ENCODE data around the gene SLC39A5. TPM values are rescaled to one million over a fixed set of nuclear protein-coding genes. Genes with fewer than 3 reads are reported as not detected.
A peak's percentile ranks its signal among the peaks of the same experiment; 100 is the strongest.
"Not testable (repeated sequence)": the region's sequence is repeated elsewhere in the genome, so short reads cannot be mapped to it uniquely, and the experiment has no call there.

Gene SLC39A5
- total RNA-seq, 2 experiments from 2014 or later: 0.76 to 1.2 TPM

DNA sequence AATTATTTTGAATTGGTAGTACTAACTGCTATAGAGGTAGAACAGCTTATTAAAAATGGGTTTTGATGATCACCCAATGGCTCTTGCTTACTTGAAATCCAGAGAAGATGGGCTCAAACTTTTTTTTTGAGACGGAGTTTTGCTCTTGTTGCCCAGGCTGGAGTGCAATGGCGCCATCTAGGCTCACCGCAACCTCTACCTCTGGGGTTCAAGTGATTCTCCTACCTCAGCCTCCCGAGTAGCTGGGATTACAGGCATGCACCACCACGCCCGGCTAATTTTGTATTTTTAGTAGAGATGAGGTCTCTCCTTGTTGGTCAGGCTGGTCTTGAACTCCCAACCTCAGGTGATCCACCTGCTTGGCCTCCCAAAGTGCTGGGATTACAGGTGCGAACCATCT, 33.1 kb downstream of the SLC39A5 start:
- CTCF ChIA-PET (ENCODE audit: unreplicated experiment); BruUV-seq (replicated peaks): not testable (repeated sequence)

DNA sequence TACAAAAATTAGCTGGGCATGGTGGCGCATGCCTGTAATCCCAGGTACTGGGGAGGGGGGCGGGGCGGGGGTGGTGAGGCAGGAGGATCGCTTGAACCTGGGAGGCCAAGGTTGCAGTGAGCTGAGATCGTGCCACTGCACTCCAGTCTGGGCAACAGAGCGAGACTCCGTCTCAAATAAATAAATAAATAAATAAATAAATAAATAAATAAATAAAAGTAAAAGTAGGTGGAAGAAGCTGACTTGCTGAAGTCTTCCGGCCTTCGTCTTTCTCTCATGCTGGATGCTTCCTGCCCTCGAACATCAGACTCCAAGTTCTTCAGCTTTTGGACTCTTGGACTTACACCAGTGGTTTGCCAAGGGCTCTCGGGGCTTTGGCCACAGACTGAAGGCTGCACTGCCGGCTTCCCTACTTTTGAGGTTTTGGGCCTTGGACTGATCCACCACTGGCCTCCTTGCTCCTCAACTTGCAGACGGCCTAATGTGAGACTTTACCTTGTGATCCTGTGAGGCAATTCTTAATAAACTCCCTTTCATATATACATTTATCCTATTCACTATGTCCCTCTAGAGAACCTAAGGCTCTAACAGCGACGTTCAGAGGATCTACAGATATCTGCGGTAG, 36.3 kb downstream of the SLC39A5 start:
- H3K9me3 ChIP-seq (ENCODE audit: low read length); H3K9me2 ChIP-seq (ENCODE audit: insufficient read depth, low read length); H4K20me1 ChIP-seq (ENCODE audit: insufficient read depth, low read length); H3K79me2 ChIP-seq (ENCODE audit: insufficient read depth, low read depth, low read length); DNase-seq (ENCODE audit: low spot score); BruUV-seq (replicated peaks); intact Hi-C loops (cut with micrococcal nuclease; ENCODE audit: unreplicated experiment): not testable (repeated sequence)
- POLR2A ChIA-PET: interaction anchor here (0.6 to 1.5 kb wide), 2 partner anchors 44 to 199 kb away, joined by 3 to 7 read pairs; partner anchors contain the start of gene RNF41
- peak overlapping the region; percentile 62 for H3K27ac ChIP-seq (ENCODE audit: low read depth, low read length, poor library complexity, severe bottlenecking)
- peak overlapping the region; percentile 42 for H2AFZ ChIP-seq (ENCODE audit: low read length)
- CTCF ChIA-PET (ENCODE audit: unreplicated experiment): interaction anchor here (0.6 kb wide), 1 partner anchor 9 kb away, joined by 3 read pairs; no protein-coding TSS in a partner anchor
- H3K4me1 ChIP-seq (ENCODE audit: insufficient read depth, low read length, poor library complexity, severe bottlenecking): peaks cover 16% of the 10 kb centered on the region
- peak overlapping the region; percentile 69 for H3K4me3 ChIP-seq (ENCODE audit: low read depth, low read length, poor library complexity, severe bottlenecking)
- peaks cover 15% of the 10 kb centered on the region for H3K36me3 ChIP-seq (ENCODE audit: insufficient read depth, low read length)
- peak overlapping the region; percentile 72 for H3K4me2 ChIP-seq (ENCODE audit: low read length)

More for the DNA sequence above, 33.1 kb downstream of the SLC39A5 start:
- TF ChIP-seq, protein P1, sequence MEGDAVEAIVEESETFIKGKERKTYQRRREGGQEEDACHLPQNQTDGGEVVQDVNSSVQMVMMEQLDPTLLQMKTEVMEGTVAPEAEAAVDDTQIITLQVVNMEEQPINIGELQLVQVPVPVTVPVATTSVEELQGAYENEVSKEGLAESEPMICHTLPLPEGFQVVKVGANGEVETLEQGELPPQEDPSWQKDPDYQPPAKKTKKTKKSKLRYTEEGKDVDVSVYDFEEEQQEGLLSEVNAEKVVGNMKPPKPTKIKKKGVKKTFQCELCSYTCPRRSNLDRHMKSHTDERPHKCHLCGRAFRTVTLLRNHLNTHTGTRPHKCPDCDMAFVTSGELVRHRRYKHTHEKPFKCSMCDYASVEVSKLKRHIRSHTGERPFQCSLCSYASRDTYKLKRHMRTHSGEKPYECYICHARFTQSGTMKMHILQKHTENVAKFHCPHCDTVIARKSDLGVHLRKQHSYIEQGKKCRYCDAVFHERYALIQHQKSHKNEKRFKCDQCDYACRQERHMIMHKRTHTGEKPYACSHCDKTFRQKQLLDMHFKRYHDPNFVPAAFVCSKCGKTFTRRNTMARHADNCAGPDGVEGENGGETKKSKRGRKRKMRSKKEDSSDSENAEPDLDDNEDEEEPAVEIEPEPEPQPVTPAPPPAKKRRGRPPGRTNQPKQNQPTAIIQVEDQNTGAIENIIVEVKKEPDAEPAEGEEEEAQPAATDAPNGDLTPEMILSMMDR (conservative IDR thresholded peaks at IDR 0.05; ENCODE audit: low read length): peak; percentile 44; the same call in 1 of the 2 replicates
- intact Hi-C loops (cut with micrococcal nuclease; ENCODE audit: unreplicated experiment); H3K27ac ChIP-seq (ENCODE audit: low read depth, low read length, poor library complexity, severe bottlenecking); H4K20me1 ChIP-seq (ENCODE audit: insufficient read depth, low read length); DNase-seq (ENCODE audit: low spot score); H3K79me2 ChIP-seq (ENCODE audit: insufficient read depth, low read depth, low read length); H3K4me2 ChIP-seq (ENCODE audit: low read length); H3K36me3 ChIP-seq (ENCODE audit: insufficient read depth, low read length); H2AFZ ChIP-seq (ENCODE audit: low read length); H3K9me2 ChIP-seq (ENCODE audit: insufficient read depth, low read length); H3K4me3 ChIP-seq (ENCODE audit: low read depth, low read length, poor library complexity, severe bottlenecking); H3K9me3 ChIP-seq (ENCODE audit: low read length): not testable (repeated sequence)
- POLR2A ChIA-PET: interaction anchor here (0.6 to 0.7 kb wide), 3 partner anchors 58 to 145 kb away, joined by 4 read pairs; no protein-coding TSS in a partner anchor
- peaks cover 22% of the 10 kb centered on the region for H3K4me1 ChIP-seq (ENCODE audit: insufficient read depth, low read length, poor library complexity, severe bottlenecking)

DNA sequence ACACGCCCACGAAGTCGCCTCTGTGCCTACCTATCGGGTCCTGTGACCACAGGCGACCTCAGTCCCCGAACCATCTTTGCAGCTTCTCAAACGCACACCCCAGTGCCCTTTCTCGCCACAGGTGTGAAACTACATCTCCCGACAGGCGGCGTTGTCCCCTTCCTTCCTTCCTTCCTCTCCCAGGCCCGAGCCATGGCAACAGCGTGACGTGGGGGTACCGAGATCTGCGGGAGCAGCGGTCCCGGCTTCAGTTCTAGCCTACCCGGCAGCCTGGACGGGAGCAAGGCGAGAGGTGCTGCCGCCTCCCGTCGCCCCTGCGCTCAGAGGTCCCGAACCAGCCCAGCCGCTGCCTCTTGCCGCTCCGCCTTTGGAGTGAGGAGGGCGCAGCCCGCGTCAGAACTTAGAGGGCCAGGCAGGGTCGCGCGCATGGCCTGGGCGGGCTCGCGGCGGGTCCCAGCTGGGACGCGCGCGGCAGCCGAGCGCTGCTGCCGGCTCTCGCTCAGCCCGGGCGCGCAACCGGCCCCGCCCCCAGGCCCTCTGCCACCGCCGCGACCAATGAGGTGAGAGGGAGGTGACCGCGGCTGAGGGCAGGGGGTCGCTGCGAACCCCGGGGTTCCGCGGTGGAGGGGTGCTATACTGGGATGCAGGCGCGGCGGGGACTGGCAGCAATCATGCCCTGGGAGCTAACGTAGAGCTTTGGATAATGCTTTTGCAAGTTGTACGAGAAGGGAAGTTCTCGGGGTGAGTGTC, 37.0 kb downstream of the SLC39A5 start, which contains the start of gene COQ10A:
Gene COQ10A (plus strand): TSS at position 250 of the 750 bp plus-strand sequence. CDS start 177 bp downstream, at position 427.
- POLR2A ChIA-PET: interaction anchor here (0.6 to 1.5 kb wide), 8 partner anchors 9 to 276 kb away, joined by 3 to 7 read pairs (median 4); partner anchors contain the start of genes CNPY2, CS, PAN2 and RNF41
- peak; percentile 89 for DNase-seq (ENCODE audit: low spot score)
- intact Hi-C loops (cut with micrococcal nuclease; ENCODE audit: unreplicated experiment): no loop called here

More for the DNA sequence above, 37.0 kb downstream of the SLC39A5 start, which contains the start of gene COQ10A:
- peaks cover 16% of the 10 kb centered on the region for H3K4me1 ChIP-seq (ENCODE audit: insufficient read depth, low read length, poor library complexity, severe bottlenecking)
- CTCF ChIA-PET (ENCODE audit: unreplicated experiment): interaction anchor here (0.6 kb wide), 1 partner anchor 9 kb away, joined by 3 read pairs; no protein-coding TSS in a partner anchor
- no peaks in the 10 kb centered on the region for H4K20me1 ChIP-seq (ENCODE audit: insufficient read depth, low read length)
- peak within 1 kb of the TSS; percentile 62 for H3K27ac ChIP-seq (ENCODE audit: low read depth, low read length, poor library complexity, severe bottlenecking)
- H3K4me3 ChIP-seq (ENCODE audit: low read depth, low read length, poor library complexity, severe bottlenecking): peak within 1 kb of the TSS; percentile 69
- BruUV-seq (replicated peaks): no TSS peak
- peak within 1 kb of the TSS; percentile 72 for H3K4me2 ChIP-seq (ENCODE audit: low read length)
- H3K79me2 ChIP-seq (ENCODE audit: insufficient read depth, low read depth, low read length): no peaks in the 10 kb centered on the region
- TF ChIP-seq, protein P1 (conservative IDR thresholded peaks at IDR 0.05; ENCODE audit: low read length): peak; percentile 72
- TF ChIP-seq EZH2phosphoT487 (IDR thresholded peaks at IDR 0.05; ENCODE audit: borderline replicate concordance, low read depth, low read length): no peak
- no peaks in the 10 kb centered on the region for H3K9me3 ChIP-seq (ENCODE audit: low read length)
- H3K36me3 ChIP-seq (ENCODE audit: insufficient read depth, low read length): peaks cover 22% of the 10 kb centered on the region
- peak within 1 kb of the TSS; percentile 42 for H2AFZ ChIP-seq (ENCODE audit: low read length)
- no peaks in the 10 kb centered on the region for H3K9me2 ChIP-seq (ENCODE audit: insufficient read depth, low read length)
